ENCODE measurements around the gene BRD3. TPM values are rescaled to one million over a fixed set of nuclear protein-coding genes. Genes with fewer than 3 reads are reported as not detected.

BRD3 gene
- total RNA-seq, 1 donor from 2014 or later: 38.4 TPM

- ATAC-seq (no peak), DNase-seq (peak; percentile 61)
- no peak for TF ChIP-seq CTCF (IDR thresholded peaks at IDR 0.05)
- Histone ChIP-seq H3K9me3 (no peaks in the 10 kb centered on the region), H3K27ac (no peak overlapping the region), H3K27me3 (no peaks in the 10 kb centered on the region), H3K4me3 (no peak overlapping the region), H3K4me1 (peaks cover 26% of the 10 kb centered on the region), H3K36me3 (no peaks in the 10 kb centered on the region)
- intact Hi-C loops (cut with DNase I): no loop called here
Observed at GRCh38 chr9:133981958-133982681, 85.7 kb downstream of the BRD3 start.

GRCh38 chr9:133981589-133981957 lies 86.3 kb downstream of the BRD3 start:
- H3K4me3 ChIP-seq: no peak overlapping the region
- no peak for ATAC-seq
- no peak overlapping the region for H3K27ac ChIP-seq
- no peak for TF ChIP-seq CTCF (IDR thresholded peaks at IDR 0.05)
- intact Hi-C loops (cut with DNase I): no loop called here
- H3K27me3 ChIP-seq: no peaks in the 10 kb centered on the region
- no peaks in the 10 kb centered on the region for H3K9me3 ChIP-seq
- H3K36me3 ChIP-seq: no peaks in the 10 kb centered on the region
- peak; percentile 58 for DNase-seq
- peaks cover 26% of the 10 kb centered on the region for H3K4me1 ChIP-seq

- no peak for TF ChIP-seq CTCF (IDR thresholded peaks at IDR 0.05)
- Histone ChIP-seq H3K4me1 (peaks cover 26% of the 10 kb centered on the region), H3K27me3 (no peaks in the 10 kb centered on the region), H3K4me3 (no peak overlapping the region), H3K9me3 (no peaks in the 10 kb centered on the region), H3K27ac (no peak overlapping the region), H3K36me3 (no peaks in the 10 kb centered on the region)
- ATAC-seq (no peak), DNase-seq (peak; percentile 51)
- intact Hi-C loops (cut with DNase I): no loop called here
Observed at GRCh38 chr9:133980864-133981588, 86.8 kb downstream of the BRD3 start.

Other genes starting within 250 kb of the BRD3 start
- gene VAV2, start 75.7 kb downstream of the BRD3 start, total RNA-seq: 34.6 TPM
- gene BRD3OS, start 42.5 kb downstream of the BRD3 start, total RNA-seq: 10.7 TPM
- 26.6 TPM for gene WDR5, start 68.1 kb upstream of the BRD3 start, total RNA-seq
- 172 TPM for gene RNU6ATAC, start 96.5 kb upstream of the BRD3 start, total RNA-seq